GM11168 (cell line): ENCODE measurements around the gene CCER1.

Experiments used
- in situ Hi-C: fragments of 300-500 bp; cut with MboI; formaldehyde crosslinking; loops from one replicate; pipeline ENCODE4 v1.12.0; 2022; ENCODE audit warnings: low sequenced_read_pairs; ENCODE audit not compliant: unreplicated experiment

The CCER1 gene, protein sequence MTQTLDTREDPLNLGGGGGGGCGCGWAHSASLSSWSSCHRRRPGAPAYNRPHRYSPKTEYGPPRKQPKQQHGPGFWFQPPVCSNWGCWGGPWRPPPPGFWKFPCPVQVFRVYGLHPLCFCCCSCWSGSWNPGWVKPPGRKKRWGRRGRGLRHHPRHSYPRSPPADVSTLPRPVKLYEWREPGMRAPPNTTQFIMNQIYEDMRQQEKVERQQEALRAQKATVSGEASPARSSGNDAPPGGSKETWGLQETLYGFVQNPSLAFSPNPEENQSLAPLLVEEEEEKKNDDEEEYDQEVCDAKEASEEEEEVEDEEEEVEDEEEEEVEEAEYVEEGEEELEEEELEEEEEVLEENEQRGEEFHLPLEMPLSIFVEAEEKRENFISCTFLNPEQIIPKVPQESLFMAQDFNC

DNA sequence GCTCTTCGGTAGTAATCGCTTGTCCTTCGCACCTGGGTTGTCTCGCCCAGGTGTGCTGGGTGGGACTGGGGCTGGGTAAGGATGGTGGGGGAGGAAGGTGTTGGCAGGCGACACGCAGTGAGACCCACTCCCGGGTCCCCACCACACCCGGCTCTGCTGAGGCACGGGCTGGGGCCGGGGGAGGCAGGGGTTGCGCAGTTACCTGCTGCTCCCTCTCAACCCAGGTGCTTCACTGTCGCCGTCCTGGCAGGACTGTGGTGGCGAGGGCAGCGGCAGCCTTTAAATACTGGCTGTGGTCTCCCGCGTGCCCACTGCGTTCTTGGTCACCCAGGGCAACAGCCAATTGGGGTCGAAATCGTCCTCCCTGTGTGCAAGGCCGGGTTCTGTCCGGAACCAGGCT lies at the start of gene CCER1:
Gene CCER1, minus strand, starts transcription at position 256 of the 400 bp plus-strand sequence. CDS start 434 bp downstream, outside the sequence.
- in situ Hi-C loops: no loop called here

DNA sequence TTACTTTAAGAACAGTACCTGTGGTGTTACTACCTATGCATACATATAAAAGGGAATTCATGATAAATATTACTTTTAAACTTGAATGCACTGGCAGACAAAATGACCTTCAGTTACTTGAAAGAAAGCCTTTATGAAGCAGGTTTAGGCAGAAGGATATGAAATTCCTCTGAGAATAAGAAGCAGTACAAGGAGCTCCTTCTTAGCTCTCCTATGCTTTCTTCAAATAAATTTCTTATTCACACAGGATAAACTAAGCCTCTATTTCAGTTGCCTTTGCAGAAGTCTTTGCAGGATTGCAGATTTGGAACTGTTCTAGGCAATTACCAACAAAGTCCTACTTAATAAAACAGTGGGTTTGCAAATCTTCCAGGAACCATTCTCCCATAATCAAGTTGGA lies 48.8 kb upstream of the CCER1 start:
- in situ Hi-C loops: no loop called here

DNA sequence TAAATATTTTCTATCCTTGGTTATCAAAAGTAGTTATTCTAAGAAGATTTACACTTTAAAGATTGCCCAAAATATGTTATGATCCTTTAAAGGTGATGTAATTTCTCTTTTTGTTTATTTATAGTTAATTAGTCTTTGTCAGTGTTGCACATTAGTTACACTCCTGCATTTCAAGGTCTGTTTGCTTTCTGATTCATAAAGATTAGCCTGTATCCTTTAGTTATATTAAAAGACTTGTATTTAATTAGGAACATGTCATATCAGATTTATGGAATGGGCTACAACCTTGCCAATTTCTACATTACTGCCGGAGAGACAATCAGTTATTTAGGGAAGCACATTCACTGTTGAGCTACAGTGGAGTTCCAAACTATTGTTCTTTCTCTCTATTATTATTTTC lies 46.3 kb upstream of the CCER1 start:
- in situ Hi-C loops: no loop called here

DNA sequence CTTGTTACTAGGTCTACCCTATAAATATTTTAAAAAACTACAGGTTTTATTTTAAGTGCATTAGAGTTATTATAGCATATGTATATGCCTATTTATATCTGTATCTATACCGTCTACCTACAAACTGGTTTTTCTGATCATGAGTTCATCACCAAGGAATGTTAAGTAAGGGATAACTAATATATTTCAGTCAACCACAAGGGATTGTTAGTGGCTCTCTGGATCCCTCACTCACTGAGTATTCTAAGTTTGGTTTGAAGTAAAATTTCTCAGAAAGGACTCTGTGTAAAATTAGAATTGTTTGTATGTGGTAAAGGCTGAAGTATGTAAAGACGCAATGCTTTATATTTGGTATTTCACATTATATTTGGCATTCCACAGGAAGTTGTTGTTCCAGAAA lies 45.0 kb upstream of the CCER1 start:
- in situ Hi-C loops: loop anchor here (25.0 kb wide), 1 partner anchor 337 kb away; no protein-coding TSS in a partner anchor

DNA sequence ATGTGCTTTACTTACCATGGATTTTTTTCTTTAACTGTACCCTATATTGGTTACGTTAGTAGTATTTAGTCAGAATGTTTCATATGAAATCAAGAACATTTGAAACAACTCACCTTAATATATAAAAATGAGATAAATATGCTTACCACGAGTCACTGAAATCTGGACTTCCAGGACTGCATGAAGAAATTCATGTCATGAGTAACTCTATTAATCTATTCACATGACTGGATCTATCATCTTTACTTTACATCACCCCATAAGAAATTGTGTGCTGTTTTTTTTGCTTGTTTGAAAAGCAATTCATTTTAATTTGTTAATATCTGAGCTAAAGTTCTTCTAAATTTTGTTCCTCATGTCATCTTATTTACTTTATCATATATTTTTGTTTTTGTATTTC lies 44.6 kb upstream of the CCER1 start:
- in situ Hi-C loops: loop anchor here (25.0 kb wide), 1 partner anchor 338 kb away; no protein-coding TSS in a partner anchor

DNA sequence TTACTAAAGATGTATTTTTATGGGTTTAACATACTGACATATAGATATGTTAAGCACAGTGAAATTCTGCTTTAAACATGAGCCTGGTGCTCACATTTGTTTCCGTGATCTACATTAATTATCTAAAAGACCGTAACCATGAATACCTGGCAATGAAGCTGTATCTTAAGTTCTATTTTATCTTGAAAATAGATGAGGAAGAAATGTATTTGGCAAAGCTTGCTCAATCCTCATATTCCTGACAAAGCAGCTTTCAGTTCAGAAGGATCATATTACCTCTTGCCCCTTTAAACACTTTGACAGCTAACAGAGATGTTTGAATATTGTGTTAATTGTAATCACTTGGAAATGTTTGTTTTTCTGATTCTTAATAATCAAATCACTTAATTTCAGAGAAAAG lies 40.0 kb upstream of the CCER1 start:
- in situ Hi-C loops: loop anchor here (25.0 kb wide), 1 partner anchor 342 kb away; no protein-coding TSS in a partner anchor

DNA sequence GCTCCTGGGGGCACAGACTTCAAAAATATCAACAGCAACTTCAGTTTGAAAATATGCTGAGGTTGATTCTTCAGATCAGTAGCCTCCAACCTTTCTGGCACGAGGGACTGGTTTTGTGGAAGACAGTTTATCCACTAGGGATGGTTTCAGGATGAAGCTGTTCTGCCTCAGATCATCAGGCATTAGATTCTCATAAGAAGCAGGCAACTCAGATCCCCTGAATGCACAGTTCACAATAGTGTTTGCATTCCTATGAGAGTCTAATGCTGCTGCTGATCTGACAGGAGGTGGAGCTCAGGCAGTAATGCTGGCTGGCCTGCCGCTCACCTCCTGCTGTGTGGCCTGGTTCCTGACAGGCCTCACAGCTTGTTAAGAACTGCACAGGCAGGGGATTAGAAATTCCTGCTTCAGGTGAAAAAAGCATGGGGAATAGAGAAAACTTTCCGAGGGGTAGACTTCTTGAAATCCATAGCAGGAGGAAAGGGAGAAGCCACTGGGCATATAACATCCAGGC lies 37.0 kb upstream of the CCER1 start:
- in situ Hi-C loops: loop anchor here (25.0 kb wide), 1 partner anchor 345 kb away; no protein-coding TSS in a partner anchor

DNA sequence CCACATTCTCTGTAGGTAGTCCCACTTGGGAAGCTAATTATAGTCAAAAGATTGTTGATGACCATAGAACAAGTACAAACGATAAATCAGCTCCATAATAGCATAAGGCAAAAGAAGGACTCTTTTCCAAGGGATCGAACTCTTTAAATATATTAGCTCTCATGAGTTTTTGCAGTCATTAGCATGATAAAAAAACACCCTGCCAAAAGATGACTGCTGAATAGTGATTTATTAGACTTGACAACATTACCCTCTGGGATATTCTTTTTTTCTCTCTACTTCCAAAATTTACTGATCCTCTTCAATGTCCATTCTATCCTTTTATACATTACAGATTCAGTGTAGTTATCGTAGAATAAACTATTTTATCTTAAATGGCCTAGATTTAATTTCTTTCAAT lies 35.6 kb upstream of the CCER1 start:
- in situ Hi-C loops: loop anchor here (25.0 kb wide), 1 partner anchor 347 kb away; no protein-coding TSS in a partner anchor

DNA sequence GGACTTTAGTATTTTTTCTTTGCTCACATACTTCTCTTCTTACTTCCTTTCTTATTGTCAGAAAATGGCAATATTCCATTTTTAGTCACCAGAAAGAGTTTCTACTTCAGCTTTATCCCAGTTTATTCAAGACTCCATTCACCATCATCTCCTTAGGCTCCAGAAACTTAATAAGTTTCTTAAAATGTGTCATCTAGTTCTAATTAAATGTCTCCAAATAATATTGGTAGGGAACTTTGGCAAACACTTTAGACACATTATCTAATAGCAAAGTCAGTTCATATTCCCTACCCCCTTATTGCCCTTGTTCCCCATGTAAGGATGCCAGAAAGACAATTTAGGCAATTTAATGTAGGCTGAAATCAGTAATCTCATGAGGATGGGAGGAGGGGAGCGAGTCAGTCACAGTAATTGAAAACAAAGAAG lies 34.7 kb upstream of the CCER1 start:
- in situ Hi-C loops: loop anchor here (25.0 kb wide), 1 partner anchor 348 kb away; no protein-coding TSS in a partner anchor

DNA sequence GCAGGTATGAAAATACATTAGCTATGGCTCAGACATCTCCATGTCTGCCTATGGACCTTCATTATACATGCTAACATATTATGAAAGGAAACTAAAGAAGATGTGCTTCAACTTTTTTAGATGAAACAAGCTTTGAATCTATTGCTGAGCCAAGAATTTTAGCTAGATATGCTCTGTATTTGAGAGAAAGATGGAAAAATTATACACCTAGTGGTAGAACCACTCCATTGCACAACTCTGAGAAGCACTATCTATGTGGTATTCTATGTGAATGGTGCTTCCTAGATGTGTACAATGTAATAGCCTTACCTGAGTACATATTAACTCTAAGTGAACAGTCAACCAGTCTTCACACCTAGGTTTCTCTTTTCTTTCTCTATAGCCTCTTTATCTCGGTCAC lies 32.5 kb upstream of the CCER1 start:
- in situ Hi-C loops: loop anchor here (25.0 kb wide), 1 partner anchor 350 kb away; no protein-coding TSS in a partner anchor

DNA sequence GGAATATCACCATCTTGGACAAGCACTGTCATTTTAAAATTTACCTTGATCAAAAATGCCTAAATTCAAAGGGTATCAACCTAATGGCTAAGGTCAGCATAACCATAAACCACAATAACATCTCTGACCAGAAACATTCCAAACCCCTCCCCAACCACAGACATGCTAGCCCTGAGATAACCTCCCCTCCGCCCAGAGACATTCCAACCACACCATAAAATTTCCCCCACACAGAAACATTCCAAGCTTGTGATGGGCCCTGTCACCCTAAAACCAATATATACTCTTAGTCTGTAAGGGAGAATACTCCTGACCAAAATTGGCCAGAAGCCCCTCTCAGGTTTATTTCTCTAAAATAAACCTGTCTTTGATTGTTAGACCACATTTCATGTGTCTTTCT lies 32.1 kb upstream of the CCER1 start:
- in situ Hi-C loops: loop anchor here (25.0 kb wide), 1 partner anchor 350 kb away; no protein-coding TSS in a partner anchor

DNA sequence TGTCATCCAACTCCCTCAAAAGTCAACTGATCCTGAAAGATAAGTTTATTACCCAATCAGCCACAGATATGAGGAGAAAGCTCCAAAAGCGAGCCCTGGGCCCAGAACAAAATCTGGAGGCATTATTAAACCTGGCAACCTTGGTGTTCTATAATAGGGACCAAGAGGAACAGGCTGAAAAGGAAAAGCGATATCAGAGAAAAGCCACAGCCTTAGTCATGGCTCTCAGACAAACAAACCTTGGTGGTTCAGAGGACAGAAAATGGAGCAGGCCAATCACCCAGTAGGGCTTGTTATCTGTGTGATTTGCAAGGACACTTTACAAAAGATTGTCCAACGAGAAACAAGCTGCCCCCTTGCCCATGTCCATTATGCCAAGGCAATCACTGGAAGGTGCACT lies 30.4 kb upstream of the CCER1 start:
- in situ Hi-C loops: loop anchor here (25.0 kb wide), 1 partner anchor 352 kb away; no protein-coding TSS in a partner anchor

DNA sequence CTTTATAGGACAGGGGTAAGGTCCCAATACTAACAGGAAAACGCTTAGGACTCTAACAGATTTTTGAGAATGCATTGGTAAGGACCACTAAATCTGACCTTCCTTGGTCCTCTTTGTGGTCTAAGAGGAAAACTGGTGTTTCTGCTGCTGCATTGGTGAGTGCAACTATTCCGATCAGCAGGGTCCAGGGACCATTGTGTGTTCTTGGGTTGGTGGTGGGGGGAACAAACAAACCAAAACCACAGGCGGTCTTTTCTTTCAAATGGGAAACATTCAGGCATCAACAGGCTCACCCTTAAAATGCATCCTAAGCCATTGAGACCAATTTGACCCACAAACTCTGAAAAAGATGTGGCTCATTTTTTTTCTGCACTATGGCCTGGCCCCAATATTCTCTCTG lies 29.1 kb upstream of the CCER1 start:
- in situ Hi-C loops: loop anchor here (25.0 kb wide), 1 partner anchor 353 kb away; no protein-coding TSS in a partner anchor

DNA sequence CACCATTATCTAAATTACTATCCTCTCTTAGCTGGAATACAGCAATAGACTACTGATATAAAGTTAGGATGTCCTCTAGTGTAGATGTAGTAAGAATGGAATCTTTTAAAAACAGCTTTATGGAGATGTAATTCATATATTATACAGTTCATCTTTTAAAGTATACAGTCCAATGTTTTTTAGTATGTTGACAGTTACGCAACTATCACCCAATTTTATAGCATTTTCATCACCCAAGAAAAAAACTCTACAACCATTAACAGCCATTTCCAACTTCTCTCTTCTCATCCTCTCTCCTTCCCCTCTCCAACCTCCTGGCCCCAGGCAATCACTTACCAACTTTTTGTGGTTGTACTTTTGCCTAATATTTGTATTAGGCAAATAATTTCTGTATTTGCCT lies 27.2 kb upstream of the CCER1 start:
- in situ Hi-C loops: loop anchor here (25.0 kb wide), 1 partner anchor 355 kb away; no protein-coding TSS in a partner anchor

DNA sequence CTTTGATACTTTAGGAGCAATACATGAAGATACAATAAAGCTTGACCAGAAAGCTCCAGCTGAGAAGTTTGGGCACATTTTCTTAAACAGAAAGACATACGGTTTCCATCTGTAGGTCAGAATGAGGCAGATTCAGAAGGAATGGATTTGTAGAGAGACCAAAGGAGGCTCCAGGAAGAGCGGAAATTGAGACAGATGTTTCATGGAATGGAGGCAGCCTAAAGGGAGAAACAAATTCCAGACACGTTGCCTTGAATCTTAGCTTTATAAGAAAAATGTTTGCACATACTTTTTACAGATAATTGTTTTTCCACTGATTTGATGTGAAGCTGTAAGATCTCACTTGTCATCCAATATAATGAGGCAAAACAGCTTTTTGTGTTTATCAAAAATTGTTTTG lies 25.0 kb upstream of the CCER1 start:
- in situ Hi-C loops: loop anchor here (25.0 kb wide), 1 partner anchor 357 kb away; no protein-coding TSS in a partner anchor

DNA sequence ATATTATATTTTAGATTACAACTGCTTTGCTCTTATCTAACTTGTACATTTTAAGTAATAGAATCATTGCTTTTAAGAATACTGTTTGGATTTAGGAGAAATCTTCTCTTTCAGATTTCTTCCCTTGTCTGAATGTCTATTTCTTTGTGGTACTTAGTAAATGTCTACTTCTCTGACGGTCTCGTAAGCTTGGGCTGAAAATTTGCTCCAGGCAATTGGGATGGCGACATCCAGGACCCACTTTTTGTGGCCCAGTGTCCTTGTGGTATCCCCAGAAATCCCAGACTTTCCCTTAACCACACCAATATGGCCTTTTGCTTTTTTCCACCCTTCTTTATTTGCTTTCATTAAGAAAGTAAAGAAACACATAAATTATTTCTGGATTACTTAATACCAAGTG lies 24.0 kb upstream of the CCER1 start:
- in situ Hi-C loops: loop anchor here (25.0 kb wide), 1 partner anchor 358 kb away; no protein-coding TSS in a partner anchor

DNA sequence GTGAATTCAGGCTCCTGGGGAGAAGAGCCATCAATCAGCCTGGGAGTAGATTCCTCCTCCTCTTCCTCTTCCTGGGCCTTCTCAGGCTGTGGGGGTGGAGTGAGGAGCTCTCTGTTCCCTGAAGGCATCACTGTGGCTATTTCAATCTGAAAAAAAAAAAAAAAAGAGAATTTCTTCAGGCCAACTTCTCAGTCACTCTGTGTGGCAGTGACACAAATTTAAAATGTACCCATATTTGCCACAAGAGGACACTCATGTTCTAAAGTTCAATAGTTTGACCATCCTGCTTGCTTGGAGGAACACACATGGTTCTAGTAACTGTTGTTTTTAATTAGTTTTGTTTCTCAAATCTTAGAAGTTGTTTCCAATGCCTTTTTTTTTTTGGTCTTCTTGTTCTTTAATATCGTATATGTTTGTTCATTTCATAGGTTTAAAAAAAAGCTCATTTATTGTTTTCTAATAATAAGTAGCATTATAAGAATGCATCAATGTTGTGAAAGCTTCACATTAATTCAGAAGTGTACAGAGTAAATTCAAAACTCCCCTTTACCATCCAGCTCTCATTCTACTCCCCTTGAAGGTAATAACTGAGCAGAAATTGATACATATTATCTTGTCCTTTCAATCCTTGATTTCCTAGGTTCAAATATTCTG lies 23.3 kb upstream of the CCER1 start:
- in situ Hi-C loops: loop anchor here (25.0 kb wide), 1 partner anchor 359 kb away; no protein-coding TSS in a partner anchor

DNA sequence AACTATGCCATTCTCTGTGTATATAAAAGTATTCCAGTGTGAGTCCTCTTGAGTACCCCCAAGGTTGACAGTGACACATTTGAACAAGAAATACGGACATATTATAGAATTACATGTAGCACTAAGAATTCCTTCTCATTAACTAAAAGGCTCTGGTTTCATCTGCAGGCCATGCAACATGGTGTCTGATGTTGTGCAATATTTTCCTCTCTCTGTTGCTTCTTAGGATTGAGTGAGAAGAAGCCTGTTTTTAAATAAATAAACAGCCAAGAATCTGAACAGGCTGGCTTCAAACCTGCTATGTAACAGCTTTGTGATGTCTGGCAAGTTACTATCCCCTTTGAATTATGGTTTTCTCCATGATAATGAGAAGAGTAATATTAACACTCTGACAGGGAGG lies 22.2 kb upstream of the CCER1 start:
- in situ Hi-C loops: loop anchor here (25.0 kb wide), 1 partner anchor 360 kb away; no protein-coding TSS in a partner anchor

DNA sequence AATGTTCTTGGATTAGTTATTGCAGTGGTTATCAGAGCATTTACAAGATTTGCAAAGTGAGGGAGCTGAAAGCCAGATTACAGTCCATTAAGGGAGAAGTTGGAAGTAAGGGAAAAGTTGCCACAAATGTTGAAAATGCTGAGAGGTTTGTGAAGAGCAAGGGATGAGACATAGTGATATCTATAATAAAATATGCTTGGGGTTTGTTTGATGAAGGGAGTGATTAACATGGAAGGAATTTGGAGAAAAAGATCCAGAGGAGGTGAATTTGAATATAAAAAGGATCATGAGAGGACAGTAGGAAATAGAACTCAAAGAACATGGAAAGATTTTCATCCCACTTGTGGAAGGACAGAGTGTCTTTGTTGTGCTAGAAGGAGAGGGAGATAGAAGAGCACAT lies 19.3 kb upstream of the CCER1 start:
- in situ Hi-C loops: no loop called here

DNA sequence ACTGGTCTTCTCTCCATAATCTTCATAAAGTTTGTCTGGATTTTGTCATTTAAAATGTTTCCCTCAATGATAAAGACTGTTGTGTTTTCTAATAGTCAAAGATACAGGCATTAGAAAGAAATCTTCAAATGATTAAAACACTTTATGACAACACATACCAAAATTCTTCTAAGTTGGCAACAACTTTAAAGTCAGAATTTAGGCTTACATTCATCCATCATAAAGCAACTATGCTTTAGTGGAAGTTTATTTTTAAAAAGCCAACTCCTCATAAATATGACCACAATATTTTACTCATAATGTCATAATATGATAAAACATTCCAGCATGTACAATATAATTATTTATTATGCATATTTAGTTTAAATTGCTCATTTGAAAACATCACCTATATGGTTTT lies 17.2 kb upstream of the CCER1 start:
- in situ Hi-C loops: no loop called here
